ENCODE data around the gene CPNE7.

CPNE7 gene

GRCh38 chr16:89575247-89576152, at the start of gene CPNE7:
Gene CPNE7, plus strand, starts transcription at chr16:89575758. Its CDS starts 140 bp downstream, at chr16:89575898.
- DNase-seq: no peak

GRCh38 chr16:89529097-89529496, 46.5 kb upstream of the CPNE7 start:
- DNase-seq: no peak

GRCh38 chr16:89530401-89531381, 44.9 kb upstream of the CPNE7 start:
- DNase-seq: no peak

GRCh38 chr16:89531821-89532526, 43.6 kb upstream of the CPNE7 start:
- no peak for DNase-seq

GRCh38 chr16:89534252-89534756, 41.3 kb upstream of the CPNE7 start:
- DNase-seq: no peak

- no peak for DNase-seq
These were observed 39.2 kb upstream of the CPNE7 start for GRCh38 chr16:89536371-89536770.

GRCh38 chr16:89536886-89537548, 38.5 kb upstream of the CPNE7 start:
- no peak for DNase-seq

- DNase-seq: no peak
These were observed 38.0 kb upstream of the CPNE7 start for GRCh38 chr16:89537549-89537925.

- DNase-seq: no peak
These were observed 37.3 kb upstream of the CPNE7 start for GRCh38 chr16:89538286-89538685.

- DNase-seq: no peak
These were observed 35.0 kb upstream of the CPNE7 start for GRCh38 chr16:89540557-89540956.

- DNase-seq: no peak
These were observed 33.8 kb upstream of the CPNE7 start for GRCh38 chr16:89541792-89542191.

- DNase-seq: no peak
These were observed 31.4 kb upstream of the CPNE7 start for GRCh38 chr16:89544113-89544512.

- DNase-seq: no peak
These were observed 30.9 kb upstream of the CPNE7 start for GRCh38 chr16:89544713-89545043.

- no peak for DNase-seq
These were observed 30.3 kb upstream of the CPNE7 start for GRCh38 chr16:89545044-89545830.

GRCh38 chr16:89545831-89546574, 29.6 kb upstream of the CPNE7 start:
- DNase-seq: no peak

- DNase-seq: no peak
These were observed 28.8 kb upstream of the CPNE7 start for GRCh38 chr16:89546781-89547180.

- DNase-seq: no peak
These were observed 28.3 kb upstream of the CPNE7 start for GRCh38 chr16:89547291-89547690.

- DNase-seq: no peak
These were observed 27.7 kb upstream of the CPNE7 start for GRCh38 chr16:89547860-89548259.

GRCh38 chr16:89548344-89549006, 27.1 kb upstream of the CPNE7 start:
- no peak for DNase-seq

Measured in fibroblast of upper back skin (primary cell).